ENCODE data around the gene SNRNP70.
A peak's percentile ranks its signal among the peaks of the same experiment; 100 is the strongest.

Gene SNRNP70

GRCh38 chr19:49067554-49067953 lies 17.7 kb upstream of the SNRNP70 start:
- Histone ChIP-seq H3K36me3 (no peaks in the 10 kb centered on the region), H3K4me3 (ENCODE audit: low read depth, low read length) (no peak overlapping the region), H3K27me3 (ENCODE audit: insufficient read depth, low read depth, severe bottlenecking) (peaks cover 9% of the 10 kb centered on the region), H3K27ac (no peak overlapping the region), H3K9me3 (ENCODE audit: severe bottlenecking) (no peaks in the 10 kb centered on the region)
- no peak for DNase-seq
- TF ChIP-seq CTCF (IDR thresholded peaks at IDR 0.05; ENCODE audit: low read depth, low read length), result no peak

DNA sequence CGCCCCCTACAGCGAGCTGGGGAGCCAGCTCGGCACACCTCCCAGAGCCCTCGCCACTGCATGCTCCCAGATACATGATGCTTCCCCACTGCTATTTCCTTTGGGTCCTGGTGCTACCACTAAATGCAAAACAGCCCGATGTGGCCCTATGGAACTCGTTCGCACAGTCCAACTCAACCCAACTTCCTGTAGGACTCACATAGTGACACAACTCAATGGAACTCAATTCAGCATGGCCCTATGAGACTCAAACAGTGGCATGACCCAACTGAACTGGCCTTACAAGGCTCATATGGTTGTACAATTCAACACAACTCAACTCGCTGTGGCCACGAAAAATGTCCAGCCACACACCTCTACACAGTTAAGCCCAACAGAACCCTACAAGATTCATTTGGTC lies 16.2 kb upstream of the SNRNP70 start:
- Histone ChIP-seq H3K27me3 (ENCODE audit: insufficient read depth, low read depth, severe bottlenecking) (peaks cover 19% of the 10 kb centered on the region), H3K4me3 (ENCODE audit: low read depth, low read length) (no peak overlapping the region)

GRCh38 chr19:49070416-49070815 lies 14.8 kb upstream of the SNRNP70 start:
- Histone ChIP-seq H3K36me3 (no peaks in the 10 kb centered on the region), H3K9me3 (ENCODE audit: severe bottlenecking) (no peaks in the 10 kb centered on the region), H3K27ac (no peak overlapping the region), H3K27me3 (ENCODE audit: insufficient read depth, low read depth, severe bottlenecking) (peaks cover 19% of the 10 kb centered on the region), H3K4me3 (ENCODE audit: low read depth, low read length) (no peak overlapping the region)
- TF ChIP-seq CTCF (IDR thresholded peaks at IDR 0.05; ENCODE audit: low read depth, low read length), result no peak
- no peak for DNase-seq

More for the DNA sequence above, 16.2 kb upstream of the SNRNP70 start:
- no peaks in the 10 kb centered on the region for H3K9me3 ChIP-seq (ENCODE audit: severe bottlenecking)
- TF ChIP-seq CTCF (IDR thresholded peaks at IDR 0.05; ENCODE audit: low read depth, low read length), result no peak
- H3K27ac ChIP-seq, result no peak overlapping the region
- DNase-seq, result no peak
- no peaks in the 10 kb centered on the region for H3K36me3 ChIP-seq

GRCh38 chr19:49071860-49072547 lies 13.2 kb upstream of the SNRNP70 start:
- TF ChIP-seq CTCF (IDR thresholded peaks at IDR 0.05; ENCODE audit: low read depth, low read length), result no peak
- Histone ChIP-seq H3K9me3 (ENCODE audit: severe bottlenecking) (no peaks in the 10 kb centered on the region), H3K36me3 (no peaks in the 10 kb centered on the region), H3K4me3 (ENCODE audit: low read depth, low read length) (peak overlapping the region; percentile 26; the same call in 1 of the 2 replicates), H3K27ac (no peak overlapping the region), H3K27me3 (ENCODE audit: insufficient read depth, low read depth, severe bottlenecking) (peaks cover 19% of the 10 kb centered on the region)
- peak; percentile 72 for DNase-seq

- peak; percentile 83 for DNase-seq
- no peaks in the 10 kb centered on the region for H3K36me3 ChIP-seq
- no peaks in the 10 kb centered on the region for H3K9me3 ChIP-seq (ENCODE audit: severe bottlenecking)
- peaks cover 19% of the 10 kb centered on the region for H3K27me3 ChIP-seq (ENCODE audit: insufficient read depth, low read depth, severe bottlenecking)
- H3K27ac ChIP-seq, result no peak overlapping the region
- peak; percentile 77 for TF ChIP-seq CTCF (IDR thresholded peaks at IDR 0.05; ENCODE audit: low read depth, low read length)
- H3K4me3 ChIP-seq (ENCODE audit: low read depth, low read length), result no peak overlapping the region
These were observed 11.5 kb upstream of the SNRNP70 start for GRCh38 chr19:49073514-49074378.

Measured in WERI-Rb-1 (cell line).